Left cardiac atrium (tissue), 4 donors: Measurements from ENCODE around the gene ARHGAP26. TPM values are rescaled to one million over a fixed set of nuclear protein-coding genes. Genes with fewer than 3 reads are reported as not detected.
A peak's percentile ranks its signal among the peaks of the same experiment; 100 is the strongest.

Source experiments
- ATAC-seq, 2 donors: fragments of 200-7000 bp; cut with Tn5 transposase; one replicate each; pipeline ENCODE4 v1.9.1; 2020; ENCODE audit warnings: mild to moderate bottlenecking in 2 of 2, moderate library complexity in 2 of 2
- DNase-seq: peaks from one replicate; pipeline ENCODE4 v3.0.0-alpha.2; 2020
- intact Hi-C, 2 donors: fragments of 100-400 bp; cut with DNase I; formaldehyde crosslinking; loops; one replicate each; pipeline versions ENCODE4 v1.14.1 to v1.15.1; 2022 to 2023
- long read RNA-seq: library from polyadenylated mRNA; unstranded; transcript quantifications from one replicate; pipeline ENCODE4 v2.0.0, GENCODE V29; 2021
- total RNA-seq, 2 donors: library from RNA; stranded (reverse); fragmentation: NEBNext Ultra II Directional; extraction: Animal tissue kit (Norgen Biotek cat#: 25700); gene quantifications; one replicate each; pipeline ENCODE4 v1.2.1, GENCODE V29; 2021
- donor health status: DM: no; HTN: yes; CAD: no.
- donor health status: DM: no; HTN: yes; CAD: no; lungs with severe emphysema.
- donor health status: DM: yes; HTN: yes; CAD: no.
- donor health status: Dilated cardiomyopathy.

The ARHGAP26 gene, protein sequence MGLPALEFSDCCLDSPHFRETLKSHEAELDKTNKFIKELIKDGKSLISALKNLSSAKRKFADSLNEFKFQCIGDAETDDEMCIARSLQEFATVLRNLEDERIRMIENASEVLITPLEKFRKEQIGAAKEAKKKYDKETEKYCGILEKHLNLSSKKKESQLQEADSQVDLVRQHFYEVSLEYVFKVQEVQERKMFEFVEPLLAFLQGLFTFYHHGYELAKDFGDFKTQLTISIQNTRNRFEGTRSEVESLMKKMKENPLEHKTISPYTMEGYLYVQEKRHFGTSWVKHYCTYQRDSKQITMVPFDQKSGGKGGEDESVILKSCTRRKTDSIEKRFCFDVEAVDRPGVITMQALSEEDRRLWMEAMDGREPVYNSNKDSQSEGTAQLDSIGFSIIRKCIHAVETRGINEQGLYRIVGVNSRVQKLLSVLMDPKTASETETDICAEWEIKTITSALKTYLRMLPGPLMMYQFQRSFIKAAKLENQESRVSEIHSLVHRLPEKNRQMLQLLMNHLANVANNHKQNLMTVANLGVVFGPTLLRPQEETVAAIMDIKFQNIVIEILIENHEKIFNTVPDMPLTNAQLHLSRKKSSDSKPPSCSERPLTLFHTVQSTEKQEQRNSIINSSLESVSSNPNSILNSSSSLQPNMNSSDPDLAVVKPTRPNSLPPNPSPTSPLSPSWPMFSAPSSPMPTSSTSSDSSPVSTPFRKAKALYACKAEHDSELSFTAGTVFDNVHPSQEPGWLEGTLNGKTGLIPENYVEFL
- 10 to 100 TPM; 29.6 to 50.2 TPM for total RNA-seq
- long read RNA-seq, partial matches to known transcripts: 0 of 8 reads
- long read RNA-seq, other reads (novel, unspliced or antisense): 8 of 8 reads

DNA sequence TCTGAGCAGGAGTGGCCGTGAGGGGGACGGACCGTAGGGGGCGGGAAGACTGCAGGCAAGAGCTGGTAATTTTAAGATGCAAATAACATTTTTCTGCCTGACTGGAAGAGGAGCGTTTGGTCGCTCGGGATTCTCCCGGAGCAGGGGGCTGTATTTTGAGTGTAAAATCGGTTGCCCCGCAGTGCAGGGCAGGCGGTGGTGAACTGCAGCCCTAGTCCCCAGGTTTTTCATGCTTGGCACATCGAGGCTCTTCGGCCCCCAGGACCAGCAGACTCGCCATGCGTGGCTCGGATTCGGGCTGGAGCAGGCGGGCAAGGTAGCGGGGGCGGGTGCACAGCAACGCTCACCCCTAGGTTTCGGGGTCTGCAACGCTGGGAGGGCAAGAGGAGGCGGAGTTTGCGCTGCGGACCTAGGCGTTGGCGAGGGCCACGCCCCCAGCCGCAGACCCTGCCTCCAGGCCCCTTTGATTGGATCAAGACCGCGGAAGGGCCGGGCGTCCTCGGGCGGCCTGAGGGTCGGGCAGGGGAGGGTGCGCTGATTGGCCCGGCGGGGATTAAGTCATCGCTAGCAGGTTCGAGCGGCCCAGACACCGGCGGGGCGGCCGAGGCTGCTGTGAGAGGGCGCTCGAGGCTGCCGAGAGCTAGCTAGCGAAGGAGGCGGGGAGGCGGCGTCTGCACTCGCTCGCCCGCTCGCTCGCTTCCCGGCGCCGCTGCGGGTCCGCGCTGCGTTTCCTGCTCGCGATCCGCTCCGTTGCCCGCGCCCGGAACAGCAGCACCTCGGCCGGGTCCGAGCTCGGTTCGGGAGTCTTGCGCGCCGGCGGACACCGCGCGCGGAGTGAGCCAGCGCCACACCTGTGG lies at the start of gene ARHGAP26:
Gene ARHGAP26, plus strand, starts transcription at position 585 of the 857 bp plus-strand sequence. CDS start 385 bp downstream, outside the sequence.
- intact Hi-C loops: loop anchor here (2.0 to 5.0 kb wide), 3 partner anchors 97 to 107 kb away; no protein-coding TSS in a partner anchor
- DNase-seq (peak; percentile 98), ATAC-seq (peak; percentile 98 to 99)

- peak; percentile 39 to 60 for ATAC-seq
- intact Hi-C loops: loop anchor here in 1 of 2 donors (5.0 kb wide), 1 partner anchor 37 kb away; no protein-coding TSS in a partner anchor
- peak; percentile 41 for DNase-seq
Observed at GRCh38 chr5:142720641-142721271, 49.4 kb upstream of the ARHGAP26 start.

DNA sequence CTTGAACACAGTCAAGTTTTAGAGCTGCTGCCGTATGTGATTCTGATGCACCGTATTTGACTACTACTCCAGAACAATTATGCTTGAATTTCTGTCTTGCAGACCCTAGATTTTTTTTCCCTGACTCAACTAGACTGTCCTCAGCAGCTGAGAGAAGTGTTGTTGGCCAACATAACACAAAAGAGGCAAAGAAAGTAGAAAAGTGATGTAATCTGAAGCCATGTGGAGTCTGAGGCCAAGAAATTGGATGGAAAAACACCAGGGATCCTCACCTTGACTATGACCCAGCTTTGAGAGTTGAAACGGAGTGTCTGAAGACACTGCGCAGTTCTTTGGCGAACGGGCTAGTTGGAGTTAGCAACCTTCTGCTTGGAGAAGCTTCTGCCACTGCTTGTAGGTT lies 48.0 kb upstream of the ARHGAP26 start:
- intact Hi-C loops: loop anchor here in 1 of 2 donors (5.0 kb wide), 1 partner anchor 35 kb away; no protein-coding TSS in a partner anchor
- ATAC-seq (no peak), DNase-seq (no peak)

DNA sequence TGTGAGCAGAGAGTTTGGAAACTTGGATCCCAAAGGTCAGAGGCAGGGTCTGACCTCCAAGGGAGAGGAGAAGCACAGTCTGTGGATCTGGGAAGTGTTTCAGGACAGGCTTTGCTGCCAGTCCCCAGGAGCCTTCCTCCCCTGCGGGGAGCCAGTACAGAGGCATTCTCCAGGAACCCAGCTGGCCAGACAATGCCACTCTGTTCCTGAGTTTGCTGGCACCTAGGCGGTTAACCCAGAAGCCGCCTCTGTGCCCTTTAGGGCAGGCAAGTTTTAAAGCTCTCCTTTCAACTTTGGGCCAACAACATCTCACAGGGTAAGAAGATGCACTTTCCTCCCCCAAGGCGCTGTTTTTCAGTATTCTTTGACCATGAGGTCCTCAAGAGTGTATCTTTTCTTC lies 47.3 kb upstream of the ARHGAP26 start:
- DNase-seq (no peak), ATAC-seq (no peak)
- intact Hi-C loops: loop anchor here in 1 of 2 donors (5.0 kb wide), 1 partner anchor 34 kb away; no protein-coding TSS in a partner anchor

DNA sequence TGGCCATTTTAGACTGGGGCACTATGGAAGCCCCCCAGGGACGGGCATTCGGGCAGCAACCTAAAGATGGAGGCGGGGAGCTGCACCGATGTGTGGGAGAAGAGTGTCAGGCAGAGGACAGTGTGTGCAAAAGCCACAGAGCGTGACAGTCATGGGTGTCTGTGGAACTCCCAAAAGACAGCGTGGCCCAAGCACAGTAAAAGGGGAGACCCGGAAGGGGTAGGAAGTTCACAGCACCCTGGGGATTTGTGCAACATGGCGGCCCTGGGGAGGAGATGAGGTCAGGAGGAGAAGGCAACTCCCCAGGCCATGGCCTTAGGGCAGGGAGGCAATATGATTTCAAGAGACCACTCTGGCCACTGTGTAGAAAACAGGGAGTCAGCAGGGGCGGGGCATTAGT lies 45.4 kb upstream of the ARHGAP26 start:
- intact Hi-C loops: loop anchor here in 1 of 2 donors (5.0 kb wide), 1 partner anchor 32 kb away; no protein-coding TSS in a partner anchor
- ATAC-seq (no peak), DNase-seq (no peak)

GRCh38 chr5:142725231-142726187 lies 44.7 kb upstream of the ARHGAP26 start:
- ATAC-seq (no peak), DNase-seq (no peak)
- intact Hi-C loops: no loop called here

DNA sequence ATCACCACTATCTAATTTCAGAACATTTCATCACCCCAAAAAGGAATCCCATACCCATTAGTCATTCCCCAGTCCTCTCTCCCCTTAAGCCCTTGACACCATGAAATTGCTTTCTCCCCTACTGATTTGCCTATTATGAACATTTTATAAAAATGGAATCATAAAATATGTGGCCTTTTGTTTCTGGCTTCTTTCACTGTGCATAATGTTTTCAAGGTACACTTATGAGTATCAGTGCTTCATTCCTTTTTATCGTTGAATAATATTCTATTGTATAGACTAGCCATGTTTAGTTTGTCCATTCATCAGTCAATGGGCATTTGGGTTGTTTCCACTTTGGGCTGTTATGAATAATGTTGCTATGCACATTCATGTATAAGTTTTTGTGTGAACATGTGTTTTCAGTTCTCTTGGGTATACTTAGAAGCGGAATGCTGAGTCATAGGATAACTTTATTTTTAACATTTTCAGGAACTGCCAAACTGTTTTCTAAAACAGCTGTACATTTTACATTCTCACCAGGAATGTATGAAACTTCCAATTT lies 43.9 kb upstream of the ARHGAP26 start:
- intact Hi-C loops: no loop called here
- DNase-seq: no peak
- ATAC-seq: peak in 1 of 2 donors; percentile 72

DNA sequence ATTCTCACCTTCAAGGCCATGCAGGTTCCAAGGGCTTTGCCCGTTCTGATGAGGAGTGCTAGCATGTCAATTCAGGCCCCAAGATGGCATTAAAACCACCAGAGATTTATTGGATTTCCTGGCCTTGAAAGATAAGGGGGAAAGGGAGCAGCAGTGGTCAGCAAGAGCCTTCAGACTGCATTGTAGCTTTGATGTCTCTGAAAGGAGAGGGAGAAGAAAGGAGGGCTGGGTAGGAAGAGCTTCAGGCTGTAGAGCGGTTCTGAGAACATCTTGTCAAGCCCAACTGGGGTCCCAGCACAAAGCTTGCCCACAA lies 42.5 kb upstream of the ARHGAP26 start:
- ATAC-seq (no peak), DNase-seq (no peak)
- intact Hi-C loops: no loop called here

GRCh38 chr5:142735323-142736246 lies 34.6 kb upstream of the ARHGAP26 start:
- ATAC-seq: no peak
- DNase-seq: no peak
- intact Hi-C loops: no loop called here

DNA sequence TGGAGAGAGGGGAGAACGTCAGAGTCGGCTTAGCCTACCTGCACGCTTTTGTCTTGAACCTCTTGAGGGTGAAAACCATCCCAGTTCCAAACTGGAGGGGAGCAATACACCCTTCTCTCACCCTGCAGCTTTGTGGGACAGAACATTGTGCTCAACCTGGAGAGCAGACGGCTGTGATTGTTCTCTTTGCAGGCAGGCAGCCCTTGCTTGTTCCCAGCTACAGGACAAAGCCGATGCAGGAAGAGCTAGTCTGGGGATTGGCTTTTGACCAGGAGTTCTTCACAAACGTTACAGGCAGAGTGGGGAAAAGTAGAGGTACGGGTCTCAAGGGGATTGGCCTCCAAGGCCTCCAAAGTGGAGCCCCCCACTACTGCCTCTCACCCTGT lies 33.9 kb upstream of the ARHGAP26 start:
- ATAC-seq: no peak
- DNase-seq: no peak
- intact Hi-C loops: no loop called here

DNA sequence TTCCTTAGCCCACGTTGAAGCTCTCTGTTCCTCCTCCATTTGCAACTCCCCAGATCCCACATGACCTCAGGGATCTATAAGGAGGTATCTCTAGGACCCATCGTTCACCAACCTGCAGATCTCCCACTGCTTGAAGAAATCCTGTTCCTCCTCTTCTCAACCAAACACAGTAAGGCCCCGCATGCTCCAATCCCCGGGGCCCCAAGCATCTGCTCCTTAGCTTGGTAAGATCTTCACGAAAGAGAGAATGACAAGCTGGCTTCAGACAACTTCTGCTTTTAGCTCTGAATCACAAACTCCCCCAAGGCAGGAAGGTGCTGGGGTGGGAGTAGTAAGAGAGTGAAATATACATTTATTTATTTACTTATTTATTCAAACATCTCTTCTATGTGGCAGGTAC lies 33.0 kb upstream of the ARHGAP26 start:
- intact Hi-C loops: no loop called here
- DNase-seq: no peak
- no peak for ATAC-seq

- DNase-seq: no peak
- ATAC-seq: no peak
- intact Hi-C loops: no loop called here
Observed at GRCh38 chr5:142740474-142741242, 29.5 kb upstream of the ARHGAP26 start.

DNA sequence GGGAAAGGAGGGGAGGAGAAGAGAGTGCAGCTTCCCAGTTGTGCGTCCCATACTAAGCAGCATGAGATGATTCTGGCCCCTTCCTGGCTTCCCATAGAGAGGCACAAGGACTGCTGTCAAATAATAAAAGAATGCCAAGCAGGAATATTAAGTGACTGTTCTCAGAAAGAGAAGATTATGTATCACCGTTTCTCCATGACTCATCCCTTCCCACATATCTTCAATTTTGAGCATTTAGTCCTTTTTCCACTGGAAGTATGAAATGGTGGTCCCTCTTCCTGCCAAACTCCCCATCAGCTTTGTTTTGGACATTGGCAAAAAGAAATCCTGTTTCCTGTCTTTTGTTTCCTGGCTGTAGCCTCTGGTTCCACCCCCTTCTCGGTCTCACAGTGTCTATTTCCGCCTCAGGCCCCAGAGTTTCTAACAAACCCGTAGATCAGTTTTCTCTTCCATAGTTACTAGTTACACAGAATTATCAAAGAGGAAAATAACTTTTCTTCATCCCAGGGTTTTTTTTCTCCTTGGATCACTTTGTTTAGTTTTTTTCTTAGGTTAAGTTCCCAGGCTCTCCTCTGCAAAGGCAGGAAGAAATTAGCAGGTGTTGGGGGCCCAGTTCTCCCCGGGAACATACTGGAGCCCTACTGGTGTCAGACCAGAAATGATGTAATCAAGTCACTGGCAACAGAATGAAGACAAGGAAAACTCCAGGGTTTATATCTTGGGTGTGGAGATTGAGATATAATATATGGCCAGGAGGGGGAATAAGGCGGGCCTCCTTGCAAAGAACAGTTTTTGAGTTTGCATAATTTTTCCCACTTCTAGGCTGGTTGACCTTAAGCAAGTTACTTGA lies 26.4 kb upstream of the ARHGAP26 start:
- DNase-seq (peak; percentile 53), ATAC-seq (peak; percentile 60 to 61)
- intact Hi-C loops: no loop called here

DNA sequence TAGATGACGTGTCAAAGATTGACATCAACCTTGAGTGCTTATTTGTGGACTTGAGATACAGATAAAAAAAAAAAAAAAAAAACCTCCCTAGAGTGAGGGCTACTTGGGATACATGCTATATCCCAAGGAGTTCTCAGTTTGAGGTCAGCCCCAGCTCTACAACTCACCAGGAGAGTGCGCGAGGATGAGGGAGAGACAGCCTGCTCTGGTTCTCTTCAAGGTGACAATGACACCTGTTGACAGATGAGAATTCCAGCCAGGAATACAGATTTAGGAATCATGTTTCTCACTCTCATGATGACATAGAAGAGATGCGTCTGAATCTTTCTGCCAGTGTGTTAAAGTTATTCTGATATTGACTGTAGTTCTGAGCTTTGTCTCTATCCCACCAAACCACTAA lies 24.9 kb upstream of the ARHGAP26 start:
- intact Hi-C loops: no loop called here
- DNase-seq (peak; percentile 39), ATAC-seq (peak; percentile 58 to 61)
